Kasumi-1 (cell line): Measurements from ENCODE around the gene GBGT1.

Source experiments
- DNase-seq, 2 experiments: peaks; one replicate each; lab custom pipeline; 2025; lab: John Stamatoyannopoulos, UW

Gene GBGT1

DNA sequence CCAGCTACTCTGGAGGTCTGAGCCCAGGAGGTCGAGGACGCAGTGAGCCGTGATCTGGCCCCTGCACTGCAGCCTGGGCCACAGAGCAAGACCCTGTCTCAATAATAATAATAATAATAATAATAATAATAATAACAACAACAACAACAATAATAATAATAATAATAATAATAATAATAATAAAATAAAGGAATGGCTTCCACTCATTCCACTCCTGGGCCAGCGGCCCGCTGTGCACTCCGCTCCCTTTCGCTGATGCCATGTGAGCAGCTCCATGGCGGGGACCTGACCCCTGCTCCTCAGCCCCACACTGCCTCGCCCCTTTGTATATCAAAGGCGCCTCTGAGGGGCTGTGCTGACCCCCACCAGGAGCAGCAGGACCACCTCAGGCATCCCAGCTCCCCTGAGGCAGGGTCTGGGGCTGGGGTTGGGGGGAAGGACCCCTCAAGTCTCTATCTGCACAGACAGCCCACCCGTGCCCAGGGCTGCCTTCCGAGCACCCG lies 20.0 kb downstream of the GBGT1 start:
- no peak for DNase-seq

DNA sequence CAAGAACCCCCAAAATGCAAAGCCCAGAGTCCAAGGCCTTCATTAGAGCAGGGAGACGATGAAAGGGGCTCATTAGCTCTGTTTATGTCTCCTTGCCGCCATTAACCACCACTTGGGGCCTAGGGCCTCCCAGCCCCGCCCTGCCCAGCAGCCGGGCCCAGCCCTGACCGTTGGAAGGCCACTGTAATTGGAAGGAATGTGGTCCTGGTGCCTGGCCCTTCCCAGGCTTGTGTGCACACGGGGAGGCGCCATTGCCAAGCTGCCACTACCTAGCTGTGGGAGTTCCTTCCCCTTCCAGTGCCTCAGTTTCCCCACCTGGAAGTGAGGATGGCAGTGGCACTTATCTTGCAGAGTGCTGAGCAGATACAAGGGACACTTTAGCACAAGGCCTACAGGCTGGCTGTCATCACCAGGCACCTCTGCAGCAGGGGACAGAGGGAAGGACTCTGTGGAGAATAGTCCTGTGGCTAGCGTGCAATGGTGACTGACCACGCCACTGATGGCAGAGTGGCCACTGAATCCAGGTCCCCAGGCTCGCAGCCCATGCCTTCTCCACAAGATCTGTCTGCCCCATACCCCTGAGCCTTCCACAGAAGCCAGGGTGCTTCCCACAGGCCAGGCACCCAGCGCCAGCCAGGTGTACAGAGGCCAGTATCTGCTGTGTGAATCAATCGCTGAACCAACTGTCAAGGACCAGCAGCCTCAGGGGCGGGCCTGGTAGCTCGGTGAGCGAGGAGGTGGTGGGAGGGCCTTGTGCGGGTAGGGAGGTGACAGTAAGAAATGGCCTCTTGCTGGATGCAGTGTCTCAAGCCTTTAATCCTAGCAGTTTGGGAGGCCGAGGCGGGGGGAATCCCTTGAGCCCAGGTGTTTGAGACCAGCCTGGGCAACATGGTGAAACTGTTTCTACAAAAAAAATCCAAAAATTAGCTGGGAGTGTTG lies 20.8 kb downstream of the GBGT1 start:
- DNase-seq = no peak

DNA sequence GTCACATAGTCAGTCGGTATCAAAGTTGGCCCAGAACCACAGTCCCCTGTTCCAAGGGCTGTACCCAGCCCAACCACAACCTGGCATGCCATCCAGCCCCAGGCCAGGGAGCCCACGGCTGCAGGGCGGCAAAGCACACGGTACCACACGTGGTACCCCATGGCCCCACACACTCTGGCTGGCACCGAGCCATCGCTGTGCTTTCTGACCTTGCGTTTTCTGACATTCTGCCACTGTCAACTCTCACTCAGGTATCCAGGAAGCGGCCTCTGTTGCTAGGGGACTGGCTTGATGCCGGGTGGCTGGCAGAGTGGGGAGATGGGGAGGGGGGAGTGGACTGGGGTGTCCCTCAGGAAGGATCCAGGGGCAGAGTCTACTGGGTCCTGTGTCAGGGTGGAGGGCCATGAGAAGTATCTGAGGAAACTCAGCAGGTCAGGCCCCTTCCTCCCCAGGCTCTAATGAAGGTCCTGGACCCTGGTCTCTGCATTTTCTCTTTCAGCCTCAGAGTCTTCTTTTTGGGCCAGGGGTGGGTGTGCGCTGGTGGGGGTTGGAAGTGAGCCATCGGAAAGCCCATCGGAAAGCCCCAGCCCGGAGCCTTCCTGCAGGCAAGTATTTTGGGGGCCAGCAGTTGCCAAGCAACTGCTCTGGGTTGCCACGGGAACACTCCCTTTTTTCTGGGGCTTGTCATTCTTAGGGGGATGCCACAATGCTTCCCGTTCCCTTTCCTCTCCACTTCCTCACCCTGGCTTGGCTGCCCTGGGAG lies 21.7 kb downstream of the GBGT1 start:
- DNase-seq = no peak

DNA sequence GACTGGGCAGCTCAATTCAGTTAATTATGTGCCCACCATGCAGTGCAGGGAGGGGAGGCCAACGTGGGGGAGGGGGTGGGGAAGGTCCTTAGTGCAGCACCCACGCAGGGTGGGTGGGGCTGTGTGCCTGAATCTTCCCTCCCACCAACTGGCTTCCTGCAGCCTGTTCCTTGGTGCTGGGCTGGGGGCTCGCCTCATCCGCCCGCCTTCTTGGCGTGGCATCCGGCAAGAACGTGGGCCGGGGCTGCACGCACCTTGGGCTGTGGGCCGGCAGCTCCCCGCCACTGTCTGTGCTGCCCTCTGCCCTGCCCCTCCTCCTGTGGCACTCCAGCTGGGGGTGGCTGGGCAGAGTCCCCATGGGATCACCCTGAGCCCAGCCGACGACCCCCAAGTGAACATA lies 23.1 kb downstream of the GBGT1 start:
- no peak for DNase-seq

DNA sequence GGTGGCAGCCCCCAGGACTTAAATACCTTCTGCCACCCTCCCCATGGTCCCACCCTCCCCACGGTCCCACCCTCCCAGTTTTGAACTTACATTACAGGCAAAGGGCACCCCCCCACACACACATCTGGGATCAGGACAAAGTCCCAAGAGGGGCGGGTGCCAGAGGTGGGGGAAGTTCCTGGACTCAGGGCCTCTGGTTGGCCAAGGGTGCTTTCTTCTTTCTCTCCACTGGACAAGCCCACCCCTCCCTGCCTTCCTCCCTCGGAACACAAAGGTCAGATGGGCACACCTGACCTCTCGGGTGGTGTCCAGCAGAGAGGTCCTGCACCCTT lies 23.6 kb downstream of the GBGT1 start:
- DNase-seq = no peak

DNA sequence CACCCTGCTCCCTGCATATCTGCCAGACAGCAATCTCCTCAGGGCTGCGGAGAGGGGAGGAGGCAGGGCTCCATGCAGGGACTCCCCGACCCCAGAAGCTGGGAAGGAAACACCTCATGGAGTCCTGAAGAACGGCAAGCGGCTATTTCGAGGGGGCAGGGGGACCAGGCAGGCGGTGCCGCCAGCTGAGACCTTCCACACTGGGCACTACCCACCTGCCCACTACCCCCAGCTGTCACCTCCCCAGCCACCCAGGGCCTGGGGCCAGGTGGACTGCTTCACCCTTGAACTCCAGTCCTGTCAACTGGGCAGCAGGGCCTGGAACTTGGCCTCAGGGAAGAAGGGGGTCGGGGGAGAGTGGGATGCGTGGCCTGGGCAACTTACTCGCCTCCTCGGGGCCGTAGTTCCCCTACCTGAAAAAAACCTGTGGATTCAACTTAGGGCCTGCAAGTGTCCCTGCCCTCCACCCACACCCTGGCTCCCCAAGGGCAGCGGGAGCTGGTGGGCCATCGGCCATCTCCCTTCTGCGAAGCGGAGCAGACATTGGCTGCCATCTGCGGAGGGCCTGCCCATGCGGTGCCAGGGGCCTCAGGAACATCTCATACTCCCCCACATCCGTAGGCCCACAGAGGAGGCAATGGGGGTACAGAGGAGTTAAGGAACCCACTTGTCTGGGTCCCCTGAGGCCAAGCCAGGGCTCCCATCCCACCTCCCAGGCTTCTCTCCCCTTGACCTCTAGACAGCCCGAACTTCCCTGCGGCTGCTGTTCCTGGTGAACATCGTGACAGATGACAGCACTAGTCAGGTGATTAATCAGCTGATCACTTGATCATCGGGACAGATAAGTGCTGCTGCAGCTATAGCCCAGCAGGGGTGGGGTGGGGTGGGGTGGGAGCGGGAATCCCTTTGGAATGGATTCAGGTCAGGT lies 24.2 kb downstream of the GBGT1 start:
- DNase-seq = no peak

DNA sequence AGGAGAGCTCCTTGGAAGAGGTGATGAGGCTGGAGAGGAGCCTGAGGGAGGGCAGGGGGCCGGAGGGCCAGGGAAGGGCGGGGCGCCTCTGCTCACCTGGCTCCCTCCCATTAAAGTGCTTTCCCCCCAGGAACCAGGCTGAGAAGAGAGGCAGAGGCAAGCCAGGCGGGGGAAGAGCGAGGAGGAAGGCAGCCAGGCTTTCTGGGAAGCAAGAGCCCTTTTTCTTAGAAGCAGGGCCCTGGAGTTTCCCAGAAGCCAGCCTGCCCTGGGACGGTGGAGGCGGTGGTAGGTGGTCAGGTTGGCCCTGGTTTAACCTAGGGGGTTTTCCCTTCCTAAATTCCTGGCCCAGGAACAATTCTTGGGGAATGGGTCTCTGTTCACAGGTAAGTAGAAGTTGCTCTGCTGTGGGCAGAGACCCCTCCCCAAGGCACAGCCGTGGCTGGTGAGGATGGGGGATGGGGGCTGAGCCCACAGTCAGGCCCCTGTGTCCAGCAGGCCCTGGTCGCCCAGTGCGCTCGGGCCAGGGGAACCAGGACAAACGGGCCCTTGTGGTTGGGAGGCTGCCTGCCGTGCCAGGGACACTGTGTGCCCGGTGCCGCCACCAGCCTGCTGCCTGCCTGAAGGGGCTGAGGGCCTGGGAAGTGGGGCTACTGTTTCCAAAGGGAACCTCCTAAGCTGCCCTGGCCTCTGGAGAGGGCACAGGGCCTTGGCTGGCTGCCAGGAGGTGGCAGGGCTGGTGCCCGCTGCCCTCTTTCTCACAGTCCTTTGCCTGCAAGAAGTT lies 26.1 kb downstream of the GBGT1 start:
- no peak for DNase-seq

DNA sequence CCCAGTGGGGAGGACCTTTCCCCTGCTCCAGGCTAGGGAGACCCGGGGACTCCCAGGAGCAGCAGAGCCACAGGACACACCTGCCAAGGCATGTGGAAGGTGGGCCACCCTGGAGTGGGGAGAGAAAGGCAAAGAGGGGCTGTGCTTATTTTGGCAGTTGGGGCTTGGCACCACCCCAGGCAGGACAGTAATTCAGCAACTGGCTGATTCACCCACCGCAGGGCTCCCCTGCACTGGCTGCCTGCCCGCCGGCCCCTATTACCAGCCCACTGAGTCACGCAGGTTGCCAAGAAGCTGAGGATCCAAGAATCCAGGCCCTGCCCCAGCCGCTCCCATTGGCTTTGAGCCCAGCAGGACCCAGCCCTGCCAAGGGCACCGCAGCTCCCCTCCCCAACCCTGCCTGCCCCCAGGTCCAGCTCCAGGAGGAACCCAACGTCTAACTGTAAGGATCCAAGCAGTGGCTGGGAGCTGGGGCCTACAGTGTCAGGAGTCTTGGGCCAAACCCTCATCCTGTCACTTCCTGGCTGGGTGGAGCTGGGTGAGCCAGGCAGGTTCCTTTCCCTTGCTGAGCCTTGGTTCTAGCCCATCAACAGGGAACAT lies 28.5 kb downstream of the GBGT1 start:
- DNase-seq = no peak

DNA sequence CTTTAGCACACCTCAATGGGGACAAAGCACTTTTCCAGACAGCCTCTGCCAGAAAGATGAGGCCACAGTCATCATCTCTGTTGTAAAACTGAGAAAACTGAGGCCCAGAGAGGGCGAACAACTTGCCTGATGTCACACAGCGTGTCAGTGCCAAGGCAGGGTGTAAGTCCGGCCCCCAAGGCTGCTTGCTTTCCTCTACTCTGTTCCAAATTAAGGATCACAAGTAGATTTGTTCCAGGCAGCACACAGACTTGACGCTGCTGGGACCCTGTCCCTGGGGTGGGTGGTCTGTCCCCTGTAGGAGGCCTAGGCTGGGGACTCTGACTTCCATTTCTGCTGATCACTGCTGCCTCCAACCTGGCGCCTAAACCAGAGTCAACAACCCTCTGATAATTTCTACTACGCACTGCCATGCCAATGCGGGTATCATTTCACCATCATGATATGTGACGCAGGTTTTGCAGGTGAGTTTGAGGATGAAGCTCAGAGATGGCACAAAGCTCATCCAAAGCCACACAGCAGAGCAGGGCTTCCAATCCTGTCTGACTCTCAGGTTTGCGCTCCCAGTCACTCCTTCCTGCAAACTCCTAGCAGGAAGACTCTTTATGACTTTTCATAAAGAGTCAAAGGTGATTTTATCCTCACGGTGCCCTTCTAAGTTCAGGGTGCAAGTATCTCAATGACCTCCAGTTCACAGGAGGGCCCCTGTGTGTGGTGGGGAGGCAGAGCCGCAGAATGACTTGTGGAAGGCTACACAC lies 29.1 kb downstream of the GBGT1 start:
- no peak for DNase-seq

DNA sequence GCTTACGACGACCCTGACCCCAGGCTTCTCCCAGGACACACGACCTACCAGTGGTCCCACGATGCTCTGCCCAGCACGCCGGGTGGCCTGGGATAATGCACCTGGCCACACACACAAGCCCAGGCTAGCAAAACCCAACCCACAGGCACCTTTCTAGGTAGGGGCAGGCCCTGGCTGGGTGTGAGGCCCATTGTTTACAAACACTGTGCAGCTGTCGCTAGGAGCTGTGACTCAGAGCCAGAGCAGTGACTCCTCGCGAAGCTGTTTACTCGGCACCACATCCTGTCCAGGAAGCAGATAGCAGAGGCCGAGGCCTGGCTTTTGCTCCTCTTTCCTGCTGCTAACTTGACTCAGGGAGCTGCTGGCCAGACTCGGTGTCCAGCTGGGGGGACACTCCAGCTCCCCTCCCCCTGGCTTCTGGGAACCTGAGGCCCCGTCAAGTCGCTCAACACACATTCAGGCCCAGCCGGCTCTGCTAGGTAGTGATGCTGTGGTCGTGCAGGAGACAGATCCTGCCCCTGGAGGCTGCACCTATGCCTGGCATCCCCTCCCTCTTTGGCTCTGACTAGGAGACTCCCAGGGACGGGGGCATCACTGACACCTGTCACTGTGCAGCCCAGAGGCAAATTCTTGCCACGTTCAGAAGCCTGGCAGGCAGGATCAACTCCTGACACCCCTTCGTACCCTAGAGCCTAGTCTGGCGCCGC lies 29.9 kb downstream of the GBGT1 start:
- peak; percentile 55 to 65 for DNase-seq

DNA sequence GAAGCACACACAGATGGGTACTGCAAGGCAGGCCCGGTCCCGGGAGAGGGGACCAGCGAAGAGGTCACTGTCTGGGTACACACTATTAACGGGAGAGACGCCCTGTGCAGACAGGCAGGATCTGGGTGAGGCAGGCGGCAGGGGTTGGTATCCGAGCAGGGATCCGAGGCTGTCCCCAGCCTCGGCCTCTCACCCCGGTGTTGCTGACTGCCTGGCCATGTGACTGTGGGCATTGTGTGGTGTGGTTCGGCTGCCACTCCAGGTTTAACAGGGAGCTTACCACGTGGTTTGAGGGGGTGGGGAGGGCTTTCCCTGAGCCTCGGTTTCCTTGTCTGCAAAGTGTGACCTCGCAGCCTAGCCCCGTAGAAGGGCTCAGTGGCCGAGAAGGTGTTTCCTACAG lies 31.5 kb downstream of the GBGT1 start:
- no peak for DNase-seq

DNA sequence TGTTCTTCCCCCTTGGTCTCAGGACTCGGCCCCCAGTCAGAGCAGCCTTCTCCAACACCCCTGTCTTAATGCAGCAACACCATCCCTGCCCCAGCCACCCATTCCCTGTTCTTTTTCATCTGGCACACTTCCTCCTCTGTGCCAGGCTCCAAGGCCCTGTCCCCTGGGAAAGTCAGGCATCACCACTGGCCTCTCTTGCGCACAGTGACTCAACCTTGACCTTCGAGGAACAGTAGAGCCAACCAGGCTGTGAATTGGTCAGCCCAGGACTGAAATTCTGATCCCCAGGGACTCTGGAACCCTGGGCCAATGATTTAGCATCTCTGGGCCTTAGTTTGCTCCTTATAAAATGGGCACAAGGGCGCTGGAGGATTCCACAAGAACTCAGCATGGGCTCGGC lies 32.2 kb downstream of the GBGT1 start:
- no peak for DNase-seq

DNA sequence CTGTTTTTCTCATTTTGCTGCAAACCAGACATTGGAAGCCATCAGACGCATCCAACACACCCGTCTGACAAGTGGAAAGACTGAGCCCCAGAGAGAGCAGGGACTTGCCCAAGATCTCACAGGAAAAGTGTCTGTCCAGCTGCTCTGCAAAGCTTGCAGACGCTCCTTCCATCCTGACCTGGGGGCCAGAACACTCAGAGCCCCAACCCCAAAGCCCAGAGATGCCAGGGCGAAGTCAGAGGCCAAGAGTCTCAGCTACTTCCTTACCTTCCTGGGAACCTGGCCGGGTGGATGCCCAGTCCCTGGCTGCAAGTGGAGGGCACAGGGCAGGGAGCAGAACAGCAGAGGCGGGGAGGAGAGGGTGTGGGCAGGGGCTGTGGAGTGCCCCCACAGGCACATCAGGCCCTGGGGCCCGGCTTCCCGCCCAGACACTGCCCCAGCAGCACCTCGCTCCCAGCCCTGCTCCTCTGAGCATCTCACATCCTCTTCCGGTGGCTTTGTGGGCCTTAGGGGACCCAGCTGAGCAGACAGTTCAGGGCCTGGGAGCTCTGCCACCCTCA lies 32.9 kb downstream of the GBGT1 start:
- no peak for DNase-seq

DNA sequence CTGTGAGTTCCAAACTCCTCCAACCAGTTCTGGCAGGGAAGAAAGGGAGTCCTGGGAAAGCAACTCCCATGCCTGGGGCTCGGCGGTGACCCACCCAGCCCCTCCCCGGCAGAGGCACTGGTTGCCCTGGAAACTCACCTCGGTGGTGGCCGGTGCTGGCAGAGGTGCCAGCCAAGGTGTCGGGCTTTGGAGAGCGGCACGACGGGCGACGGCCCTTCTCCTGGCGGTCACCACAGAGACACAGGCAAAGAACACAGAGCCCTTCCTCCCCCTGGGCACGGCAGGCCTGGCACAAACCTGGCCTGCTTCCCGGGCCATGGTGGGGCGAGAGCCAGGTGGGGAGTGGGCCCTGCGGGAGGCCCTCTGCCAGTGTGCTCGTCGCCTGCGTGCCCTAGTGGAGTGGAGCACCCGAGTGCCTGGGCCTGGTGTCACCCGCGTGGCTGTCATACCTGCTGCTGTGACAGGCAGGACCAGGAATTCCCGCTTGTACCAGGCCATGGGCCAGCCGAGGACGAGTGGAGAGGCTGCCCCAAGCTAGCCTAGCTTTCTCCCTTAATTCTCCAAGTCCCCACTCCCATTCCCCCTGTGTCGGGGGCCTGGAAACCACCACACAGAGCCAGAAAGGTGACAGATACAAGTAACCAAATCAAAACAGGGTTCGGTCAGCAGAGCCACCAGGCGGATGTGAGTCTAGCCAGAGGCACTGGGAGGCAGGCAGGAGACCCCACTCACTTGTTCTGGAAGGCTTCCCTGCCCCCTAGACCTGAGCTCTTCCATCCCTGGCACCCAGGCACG lies 34.5 kb downstream of the GBGT1 start:
- DNase-seq = no peak

DNA sequence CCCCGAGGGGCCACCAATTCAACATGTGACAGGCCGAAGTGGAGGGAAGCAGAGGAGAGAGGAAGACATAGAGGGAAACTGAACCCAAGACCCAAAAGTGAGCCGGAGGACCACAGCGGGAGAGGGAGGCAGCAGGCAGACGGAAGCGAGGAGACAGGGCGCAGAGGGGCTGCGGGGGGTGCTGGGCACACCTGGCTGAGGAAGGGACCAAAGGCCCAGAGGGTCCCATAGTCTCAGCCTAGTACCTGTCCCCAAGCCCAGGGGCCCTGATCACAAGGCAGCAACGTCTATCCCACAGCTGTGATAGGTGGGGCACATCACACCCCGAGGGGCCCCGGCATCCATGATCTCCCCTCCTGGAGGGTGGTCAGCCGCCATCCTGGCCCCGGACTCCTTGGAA lies 35.6 kb downstream of the GBGT1 start:
- no peak for DNase-seq

DNA sequence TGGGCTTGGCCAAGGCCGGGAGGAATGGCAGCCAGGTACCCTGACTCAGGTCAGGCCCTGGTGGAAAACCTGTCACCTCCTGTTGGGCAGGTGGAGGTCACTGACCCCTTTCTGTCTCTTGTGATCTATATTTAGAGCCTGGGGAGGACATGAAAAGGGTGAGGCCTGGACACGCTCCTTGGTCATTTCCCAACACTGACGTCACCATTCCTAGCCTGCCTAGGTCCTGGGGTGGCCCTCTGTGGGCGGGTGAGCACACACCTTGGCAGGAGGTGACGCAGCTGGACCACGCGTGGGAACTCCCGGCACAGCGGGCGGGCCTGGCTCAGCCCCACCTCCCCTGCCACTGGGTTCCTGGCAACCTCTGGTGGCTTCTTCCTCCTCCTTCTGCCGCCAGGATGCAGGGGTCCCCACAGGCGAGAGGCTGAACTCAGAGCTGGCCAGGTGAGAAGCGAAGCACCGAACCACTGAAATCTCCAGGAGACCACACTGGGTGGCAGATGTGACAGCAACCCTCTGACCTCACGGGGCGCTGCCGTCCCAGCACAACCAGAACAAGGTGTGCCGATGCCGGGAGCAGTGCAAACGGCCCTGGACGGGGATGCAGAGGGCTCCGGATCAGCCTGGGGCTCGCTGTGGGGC lies 36.3 kb downstream of the GBGT1 start:
- DNase-seq = no peak

DNA sequence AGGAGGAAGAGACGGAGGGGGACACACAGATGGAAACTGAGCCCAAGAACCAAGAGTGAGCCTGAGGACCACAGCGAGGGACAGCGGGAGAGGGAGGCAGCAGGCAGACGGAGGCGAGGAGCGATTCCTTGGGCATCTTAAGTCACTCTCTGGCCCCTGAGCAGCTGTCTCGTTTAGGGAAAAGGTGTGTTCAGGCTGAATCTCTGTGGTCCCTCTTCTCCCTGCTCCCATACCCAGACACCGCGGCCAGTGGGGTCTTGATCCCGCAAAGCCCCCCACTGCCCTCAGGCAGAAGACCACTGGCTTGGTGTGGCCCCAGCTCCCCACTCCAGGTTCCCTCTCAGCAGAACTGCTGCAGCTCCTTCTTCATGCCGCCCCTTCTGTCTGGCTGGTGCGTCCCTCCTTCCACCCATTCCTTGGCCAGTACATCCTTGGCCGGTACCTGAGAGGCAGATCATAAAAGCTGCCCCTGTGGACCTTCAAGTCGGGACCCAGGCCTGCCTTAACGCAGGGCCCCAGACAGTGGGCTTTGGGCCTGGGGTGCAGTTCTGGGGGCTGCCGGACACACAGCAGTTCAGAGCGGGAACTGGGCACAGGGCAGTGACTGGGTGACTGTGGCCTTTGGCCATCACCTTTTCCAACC lies 36.9 kb downstream of the GBGT1 start:
- DNase-seq = no peak
